Ishikawa (cell line): ENCODE data around the gene TMPRSS11A.

ENCODE experiments used
- CREB1 ChIP-seq: IDR thresholded peaks from 2 replicates; pipeline ENCODE4 v1.6.1; 2012; ENCODE audit warnings: low read depth
- EGR1 ChIP-seq: IDR thresholded peaks from 2 replicates; pipeline ENCODE4 v1.6.1; 2012
- EP300 ChIP-seq: IDR thresholded peaks from 2 replicates; pipeline ENCODE4 v1.6.1; 2012; ENCODE audit warnings: borderline replicate concordance
- RAD21 ChIP-seq: IDR thresholded peaks from 2 replicates; pipeline ENCODE4 v1.6.1; 2012; ENCODE audit warnings: low read depth
- TAF1 ChIP-seq: IDR thresholded peaks from 2 replicates; pipeline ENCODE4 v1.6.1; 2012; ENCODE audit warnings: low read depth, mild to moderate bottlenecking
- TEAD4 ChIP-seq: IDR thresholded peaks from 2 replicates; pipeline ENCODE4 v1.6.1; 2012
- YY1 ChIP-seq: IDR thresholded peaks from 2 replicates; pipeline ENCODE4 v1.6.1; 2012; ENCODE audit warnings: low read depth
- TF ChIP-seq, protein P1 (sequence below): IDR thresholded peaks from 2 replicates; pipeline ENCODE4 v1.6.1; 2012
- TF ChIP-seq, protein P2 (sequence below): IDR thresholded peaks from 2 replicates; pipeline ENCODE4 v1.6.1; 2012
- TF ChIP-seq, protein P3 (sequence below): IDR thresholded peaks from 2 replicates; pipeline ENCODE4 v1.6.1; 2012; ENCODE audit warnings: low read depth, mild to moderate bottlenecking

DNA sequence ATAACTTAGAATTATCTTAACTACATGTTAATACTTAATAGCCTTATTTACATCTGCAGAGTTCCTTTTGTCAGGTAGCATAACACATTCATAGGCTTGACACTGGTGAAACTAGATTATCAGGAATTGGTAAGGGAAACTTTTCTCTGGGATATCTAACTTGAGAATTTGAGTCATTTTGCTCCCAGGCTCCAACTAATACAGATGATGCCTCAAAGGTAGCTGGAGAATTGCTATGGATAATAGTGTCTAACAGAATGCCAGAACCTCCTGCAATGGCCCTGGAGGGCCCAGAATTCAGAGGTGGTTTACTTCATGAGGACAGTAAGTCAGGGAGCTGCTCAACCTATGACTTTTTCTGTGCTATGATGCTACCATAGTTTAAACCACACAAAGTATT, 65.6 kb downstream of the TMPRSS11A start:
- TF ChIP-seq, protein P1, sequence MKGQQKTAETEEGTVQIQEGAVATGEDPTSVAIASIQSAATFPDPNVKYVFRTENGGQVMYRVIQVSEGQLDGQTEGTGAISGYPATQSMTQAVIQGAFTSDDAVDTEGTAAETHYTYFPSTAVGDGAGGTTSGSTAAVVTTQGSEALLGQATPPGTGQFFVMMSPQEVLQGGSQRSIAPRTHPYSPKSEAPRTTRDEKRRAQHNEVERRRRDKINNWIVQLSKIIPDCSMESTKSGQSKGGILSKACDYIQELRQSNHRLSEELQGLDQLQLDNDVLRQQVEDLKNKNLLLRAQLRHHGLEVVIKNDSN: no peak
- TF ChIP-seq EP300 (no peak), TAF1 (no peak), RAD21 (no peak), CREB1 (no peak), YY1 (no peak), EGR1 (no peak), TEAD4 (no peak)
- TF ChIP-seq, protein P2, sequence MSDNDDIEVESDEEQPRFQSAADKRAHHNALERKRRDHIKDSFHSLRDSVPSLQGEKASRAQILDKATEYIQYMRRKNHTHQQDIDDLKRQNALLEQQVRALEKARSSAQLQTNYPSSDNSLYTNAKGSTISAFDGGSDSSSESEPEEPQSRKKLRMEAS: no peak
- TF ChIP-seq, protein P3, sequence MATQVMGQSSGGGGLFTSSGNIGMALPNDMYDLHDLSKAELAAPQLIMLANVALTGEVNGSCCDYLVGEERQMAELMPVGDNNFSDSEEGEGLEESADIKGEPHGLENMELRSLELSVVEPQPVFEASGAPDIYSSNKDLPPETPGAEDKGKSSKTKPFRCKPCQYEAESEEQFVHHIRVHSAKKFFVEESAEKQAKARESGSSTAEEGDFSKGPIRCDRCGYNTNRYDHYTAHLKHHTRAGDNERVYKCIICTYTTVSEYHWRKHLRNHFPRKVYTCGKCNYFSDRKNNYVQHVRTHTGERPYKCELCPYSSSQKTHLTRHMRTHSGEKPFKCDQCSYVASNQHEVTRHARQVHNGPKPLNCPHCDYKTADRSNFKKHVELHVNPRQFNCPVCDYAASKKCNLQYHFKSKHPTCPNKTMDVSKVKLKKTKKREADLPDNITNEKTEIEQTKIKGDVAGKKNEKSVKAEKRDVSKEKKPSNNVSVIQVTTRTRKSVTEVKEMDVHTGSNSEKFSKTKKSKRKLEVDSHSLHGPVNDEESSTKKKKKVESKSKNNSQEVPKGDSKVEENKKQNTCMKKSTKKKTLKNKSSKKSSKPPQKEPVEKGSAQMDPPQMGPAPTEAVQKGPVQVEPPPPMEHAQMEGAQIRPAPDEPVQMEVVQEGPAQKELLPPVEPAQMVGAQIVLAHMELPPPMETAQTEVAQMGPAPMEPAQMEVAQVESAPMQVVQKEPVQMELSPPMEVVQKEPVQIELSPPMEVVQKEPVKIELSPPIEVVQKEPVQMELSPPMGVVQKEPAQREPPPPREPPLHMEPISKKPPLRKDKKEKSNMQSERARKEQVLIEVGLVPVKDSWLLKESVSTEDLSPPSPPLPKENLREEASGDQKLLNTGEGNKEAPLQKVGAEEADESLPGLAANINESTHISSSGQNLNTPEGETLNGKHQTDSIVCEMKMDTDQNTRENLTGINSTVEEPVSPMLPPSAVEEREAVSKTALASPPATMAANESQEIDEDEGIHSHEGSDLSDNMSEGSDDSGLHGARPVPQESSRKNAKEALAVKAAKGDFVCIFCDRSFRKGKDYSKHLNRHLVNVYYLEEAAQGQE: no peak
